GM20431 (cell line): ENCODE results near the gene MACROH2A2.

Source experiments
- in situ Hi-C: fragments of 300-500 bp; cut with MseI, MboI; formaldehyde crosslinking; loops from one replicate; pipeline ENCODE4 v1.15.0; 2020; ENCODE audit warnings: low sequenced_read_pairs; ENCODE audit not compliant: unreplicated experiment

Gene MACROH2A2

DNA sequence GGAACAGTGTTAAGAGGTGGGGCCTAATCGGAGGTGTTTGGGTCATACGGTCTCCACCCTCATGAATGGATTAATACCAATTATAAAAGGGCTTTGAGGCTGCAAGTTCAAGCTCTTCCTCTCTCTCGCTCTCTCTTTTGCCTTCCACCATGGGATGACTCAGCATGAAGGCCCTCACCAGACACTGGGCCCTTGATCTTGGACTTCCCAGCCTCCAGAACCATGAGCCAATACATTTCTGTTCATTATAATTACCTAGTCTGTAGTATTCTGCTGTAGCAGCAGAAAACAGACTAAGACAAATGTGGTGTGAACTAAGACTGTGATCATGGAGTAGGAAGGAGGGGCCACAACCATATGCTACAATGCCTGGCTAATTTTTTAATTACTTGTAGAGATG is 72.3 kb downstream of the MACROH2A2 start:
- in situ Hi-C loops: no loop called here

DNA sequence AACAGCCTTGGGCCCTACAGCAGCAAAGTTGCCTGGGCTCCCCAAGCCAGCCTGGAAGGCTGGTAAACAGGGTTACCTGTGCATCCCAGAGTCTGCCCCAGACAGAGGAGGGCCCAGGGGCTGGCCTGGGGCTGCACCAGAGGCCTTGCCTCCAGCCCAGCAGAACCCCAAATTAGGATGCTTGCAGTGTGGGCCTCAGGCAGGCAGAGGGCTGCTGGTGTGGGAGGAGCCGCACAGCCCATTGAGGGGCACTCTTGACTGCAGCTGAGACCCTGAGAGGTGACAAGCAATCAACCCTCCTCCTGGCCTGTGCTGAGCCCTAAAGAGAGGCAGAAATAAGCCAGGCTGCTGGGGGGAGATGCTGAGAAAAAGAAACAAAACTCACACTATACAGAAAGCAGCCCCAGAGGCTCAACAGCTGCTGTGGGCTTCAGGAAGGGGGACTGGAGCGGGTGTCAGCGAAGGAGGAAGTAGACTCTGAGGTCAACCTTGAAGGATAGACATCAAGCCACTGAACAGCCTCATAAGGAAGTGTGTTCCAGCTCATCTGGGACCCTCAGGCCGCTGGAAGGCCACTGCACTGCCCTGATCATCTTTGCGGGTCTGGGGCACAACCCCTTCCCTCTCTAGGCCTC is 73.4 kb downstream of the MACROH2A2 start:
- in situ Hi-C loops: no loop called here

DNA sequence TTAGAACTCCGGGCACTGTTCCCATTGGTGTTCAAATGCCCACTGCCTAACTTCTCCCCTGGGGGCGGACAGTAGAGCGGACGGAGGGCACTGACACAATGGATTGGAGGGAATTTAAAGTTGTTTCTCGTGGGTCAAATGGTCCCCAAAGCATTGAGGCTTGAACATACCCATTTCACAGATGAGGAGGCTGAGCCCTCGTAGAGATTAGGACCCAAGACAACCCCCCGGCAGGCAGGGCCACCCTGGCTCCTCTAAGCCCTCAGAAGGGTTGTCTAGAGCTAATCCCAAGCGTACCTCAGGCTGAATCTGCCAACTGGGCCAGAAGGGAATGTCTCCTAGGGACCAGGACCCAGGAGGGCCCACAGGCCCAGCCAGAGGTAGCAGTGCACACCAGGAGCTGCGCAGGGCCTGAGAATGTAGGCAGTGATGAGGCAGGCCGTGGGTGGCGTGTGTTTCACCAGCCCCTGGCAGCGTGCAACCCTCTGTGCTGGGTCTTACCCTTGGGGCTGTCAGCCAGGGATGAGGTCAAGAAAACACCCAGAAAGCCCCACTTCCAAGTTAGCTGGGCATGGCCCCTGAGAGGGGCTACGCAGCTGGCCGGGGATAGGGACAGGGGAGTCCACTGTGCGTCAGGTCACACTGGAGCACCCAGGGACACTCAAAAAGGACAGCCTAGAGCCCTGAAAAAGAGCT is 74.2 kb downstream of the MACROH2A2 start:
- in situ Hi-C loops: no loop called here

DNA sequence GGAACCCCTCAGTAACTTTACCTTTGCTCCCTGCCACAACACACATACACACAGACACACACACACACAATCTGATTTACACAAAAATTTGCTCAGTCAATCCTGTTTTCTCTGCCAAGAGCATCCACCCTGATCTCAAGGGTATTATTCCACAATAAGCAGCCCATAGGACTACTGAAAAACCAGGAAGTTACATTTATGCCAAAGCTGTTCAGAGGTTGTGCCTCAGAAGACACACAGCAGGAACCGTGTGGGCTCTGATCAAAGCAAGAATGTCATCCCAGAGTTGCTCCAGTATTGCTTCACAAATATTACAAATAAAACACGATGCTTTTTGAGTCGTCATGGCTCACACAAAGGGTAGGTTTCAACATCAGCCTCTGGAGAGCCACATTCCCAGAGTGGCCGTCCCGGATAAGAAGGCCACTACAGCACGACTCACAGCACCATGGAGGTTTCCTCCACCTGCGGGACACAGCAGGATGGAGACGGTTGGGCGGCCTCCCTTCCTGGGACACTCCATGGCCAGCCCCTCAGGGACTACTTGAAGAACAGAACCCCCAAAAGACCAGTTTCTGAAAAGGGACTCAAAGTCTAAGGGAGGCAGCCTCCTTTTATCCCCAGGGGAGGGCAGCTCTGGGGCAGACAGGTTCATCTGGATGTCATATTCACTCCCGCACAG is 78.4 kb downstream of the MACROH2A2 start:
- in situ Hi-C loops: no loop called here

DNA sequence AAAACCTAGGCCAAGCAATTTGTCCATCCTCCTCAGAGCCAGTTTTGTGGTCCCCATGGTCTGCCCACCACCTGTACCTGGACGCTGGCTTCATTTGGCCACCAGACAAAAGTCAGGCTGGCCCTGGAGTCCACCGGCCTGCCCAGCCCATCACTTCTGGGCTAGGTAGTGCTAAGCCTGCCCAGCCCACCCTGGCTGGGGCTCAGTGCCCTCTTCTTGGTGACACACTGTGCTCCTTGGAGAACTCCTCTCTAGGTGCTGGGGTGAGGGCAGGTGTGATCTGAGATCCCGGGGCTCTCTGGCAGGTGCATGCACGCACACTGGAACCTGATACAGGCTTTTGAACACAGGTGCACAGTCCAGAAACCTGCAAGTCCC is 78.9 kb downstream of the MACROH2A2 start:
- in situ Hi-C loops: no loop called here

DNA sequence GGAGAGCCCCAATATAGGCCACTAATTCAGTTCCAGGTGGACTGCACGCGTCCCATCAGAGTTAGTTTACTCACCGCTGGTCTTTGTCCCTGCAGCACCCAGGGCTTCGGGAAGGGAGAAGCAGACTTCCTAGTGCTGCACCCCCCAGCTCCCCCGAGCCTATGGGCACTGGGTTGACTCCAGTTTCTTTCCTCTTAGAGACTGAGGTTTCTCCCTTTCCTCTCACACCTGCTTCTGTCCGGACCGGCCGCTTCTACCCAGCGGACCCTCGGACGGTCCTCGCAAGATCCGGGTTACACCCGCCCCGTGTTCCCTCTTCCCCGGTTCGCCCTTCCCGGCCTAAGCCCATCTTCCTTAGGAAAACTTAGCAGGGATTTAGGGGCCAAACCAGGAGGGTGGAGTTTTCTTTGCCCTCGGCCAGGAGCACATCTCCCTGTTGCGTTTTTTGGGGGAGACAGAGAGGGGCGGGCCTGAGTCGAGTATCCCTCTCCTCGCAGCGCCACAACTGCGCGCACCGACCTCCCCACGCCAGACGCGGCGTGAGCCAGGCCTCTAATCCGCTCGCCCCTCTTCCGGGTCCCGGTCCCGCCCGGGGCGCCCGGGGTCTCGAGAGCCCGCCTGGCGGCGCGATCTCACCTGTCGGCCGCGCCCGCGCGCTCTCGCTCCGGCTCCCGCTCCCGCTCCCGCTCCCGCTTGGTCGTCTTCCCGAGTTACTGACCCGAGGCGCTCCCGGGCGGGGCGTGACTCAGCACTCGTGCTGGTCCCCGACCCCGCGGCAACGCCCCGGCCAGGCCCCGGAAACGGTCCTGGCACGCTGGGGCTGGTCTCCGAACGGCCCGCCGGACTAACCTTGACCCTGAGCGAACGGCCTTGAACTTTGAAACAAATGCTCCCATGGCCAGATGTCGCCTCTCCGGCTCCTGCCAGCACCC is 79.7 kb downstream of the MACROH2A2 start, which contains the start of gene AIFM2:
Gene AIFM2, minus strand, starts transcription at position 728 of the 932 bp plus-strand sequence. CDS start 8,741 bp downstream, outside the sequence.
- in situ Hi-C loops: no loop called here

DNA sequence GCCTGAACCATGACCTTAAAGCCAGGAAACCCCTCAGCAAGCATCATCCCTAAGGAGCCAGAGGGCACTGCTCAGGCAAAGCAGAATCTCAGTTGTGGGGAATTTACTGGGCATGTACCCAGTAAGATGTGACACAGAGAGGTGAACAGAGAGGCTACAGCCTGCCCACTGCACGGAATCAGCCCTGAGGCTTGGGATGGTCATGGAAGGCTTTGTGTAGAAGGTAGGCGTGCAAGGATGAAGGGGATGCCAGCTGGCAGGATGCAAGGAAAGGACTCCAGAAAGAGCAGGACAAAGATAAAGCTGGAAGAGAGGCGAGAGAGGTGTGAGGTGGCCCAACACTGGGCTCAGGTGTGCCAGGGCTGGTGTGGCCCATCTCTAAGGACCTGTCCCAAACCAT is 82.4 kb downstream of the MACROH2A2 start:
- in situ Hi-C loops: no loop called here

DNA sequence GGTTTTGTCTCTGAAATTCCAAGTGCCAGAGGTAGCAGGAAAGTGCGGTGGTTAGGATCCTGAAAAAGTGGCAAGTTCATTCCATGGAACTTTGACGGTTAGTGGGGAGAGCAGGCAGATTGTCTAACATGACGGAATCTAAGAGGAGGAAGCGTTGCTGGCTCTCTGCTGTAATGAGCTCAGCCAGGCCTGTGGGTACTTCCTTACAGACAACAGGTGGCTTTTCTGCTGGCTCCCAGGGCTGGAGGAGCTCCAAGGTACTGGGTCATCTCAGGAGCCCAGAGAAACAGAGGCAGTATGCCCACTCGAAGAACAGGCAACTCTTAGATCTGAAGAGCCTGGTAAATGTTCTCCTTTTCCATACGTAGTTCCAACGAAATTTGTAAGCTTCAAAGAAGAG is 83.0 kb downstream of the MACROH2A2 start:
- in situ Hi-C loops: no loop called here

DNA sequence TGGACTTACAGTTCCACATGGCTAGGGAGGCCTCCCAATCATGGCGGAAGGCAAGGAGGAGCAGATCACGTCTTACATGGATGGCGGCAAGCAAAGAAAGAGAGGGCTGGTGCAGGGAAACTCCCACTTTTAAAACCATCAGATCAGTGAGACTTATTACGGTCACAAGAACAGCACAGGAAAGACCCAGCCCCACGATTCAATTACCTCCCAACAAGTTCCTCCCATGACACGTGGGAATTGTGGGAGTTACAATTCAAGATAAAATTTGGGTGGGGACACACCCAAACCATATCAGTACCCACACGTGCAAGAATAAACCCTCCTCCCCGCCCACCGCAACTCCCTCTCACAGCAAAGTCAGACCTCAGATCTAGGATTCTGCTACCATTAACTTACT is 84.5 kb downstream of the MACROH2A2 start:
- in situ Hi-C loops: no loop called here

DNA sequence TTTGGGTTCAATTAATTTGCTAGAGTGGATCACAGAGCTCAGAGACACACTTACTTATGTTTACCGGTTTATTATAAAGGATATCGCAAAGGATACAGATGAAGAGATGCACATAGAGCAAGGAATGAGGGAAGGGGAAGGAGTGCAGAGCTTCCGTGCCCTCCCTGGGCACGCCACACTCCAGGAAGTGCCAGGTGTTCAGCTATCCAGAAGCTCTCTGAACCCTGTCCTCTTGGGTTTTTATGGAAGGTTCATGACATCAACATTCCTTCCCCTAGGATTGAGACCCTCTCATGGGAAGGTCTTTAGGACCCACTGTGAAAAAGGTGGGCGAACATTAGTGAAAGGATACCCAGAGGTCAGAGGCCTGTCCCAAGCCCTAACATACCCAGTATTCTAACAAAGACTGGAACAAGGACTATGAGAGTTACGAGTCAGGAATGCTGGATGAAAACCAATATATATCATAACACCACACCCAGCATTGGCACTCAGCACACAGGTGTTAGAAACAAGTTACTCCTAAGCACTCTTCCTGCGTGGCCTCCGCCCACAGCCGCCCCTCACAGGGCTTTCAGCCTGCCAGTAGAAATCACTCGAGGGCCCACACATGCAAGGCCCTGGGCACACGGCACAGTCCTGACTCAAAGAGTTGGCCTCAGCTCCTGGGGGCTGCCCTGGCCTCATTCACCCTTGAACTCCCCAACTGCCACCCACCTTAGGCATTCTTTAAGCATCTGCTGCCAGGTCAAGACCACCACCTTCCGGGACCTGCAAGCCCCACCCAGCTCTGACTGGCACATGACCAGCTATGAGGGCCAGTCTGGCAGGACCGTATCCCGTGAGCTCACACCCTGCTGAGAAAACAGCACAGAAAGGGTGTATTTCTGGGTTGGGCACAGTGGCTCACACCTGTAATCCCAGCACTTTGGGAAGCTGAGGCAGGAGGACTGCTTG is 85.6 kb downstream of the MACROH2A2 start:
- in situ Hi-C loops: no loop called here

DNA sequence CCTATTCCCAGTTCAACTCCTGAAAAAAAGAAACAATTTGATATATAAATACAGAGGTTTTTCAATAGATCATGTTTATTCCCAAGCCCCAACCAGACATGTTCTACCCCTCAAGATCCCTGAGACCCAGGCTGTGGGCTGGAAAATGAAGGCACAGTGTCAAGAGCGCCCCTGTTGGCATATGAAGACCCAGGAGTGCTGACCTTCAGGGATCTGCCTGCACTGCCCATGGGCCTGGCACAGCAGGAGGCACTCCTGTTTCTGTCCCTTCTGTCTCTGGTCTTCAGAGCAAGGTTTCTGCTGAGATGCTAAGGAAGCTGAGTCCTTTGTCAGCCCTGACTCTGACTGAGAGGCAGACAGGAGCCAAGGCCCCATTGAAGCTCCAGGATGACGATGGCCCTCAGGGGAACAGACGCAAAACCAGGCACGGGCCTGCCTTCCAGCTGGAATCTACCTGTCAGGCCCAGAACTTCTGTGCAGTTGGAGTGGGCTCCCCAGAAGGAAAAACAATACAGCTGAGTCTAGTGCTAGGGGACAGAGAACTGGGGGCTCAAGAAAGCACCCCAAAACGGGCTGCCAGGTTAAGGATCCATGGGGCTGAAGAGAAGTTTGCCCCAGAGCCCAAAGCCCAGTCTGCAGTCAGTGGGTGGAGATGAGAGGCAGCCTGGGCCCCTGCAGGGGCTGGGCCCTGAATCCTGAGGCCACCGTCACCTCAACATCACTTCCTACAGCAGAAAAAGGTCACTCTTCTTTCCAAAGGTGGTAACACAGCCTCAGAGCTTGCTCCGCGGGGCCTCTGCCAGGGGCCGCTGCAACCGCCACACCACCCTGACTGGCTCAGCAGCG is 86.7 kb downstream of the MACROH2A2 start:
- in situ Hi-C loops: no loop called here

DNA sequence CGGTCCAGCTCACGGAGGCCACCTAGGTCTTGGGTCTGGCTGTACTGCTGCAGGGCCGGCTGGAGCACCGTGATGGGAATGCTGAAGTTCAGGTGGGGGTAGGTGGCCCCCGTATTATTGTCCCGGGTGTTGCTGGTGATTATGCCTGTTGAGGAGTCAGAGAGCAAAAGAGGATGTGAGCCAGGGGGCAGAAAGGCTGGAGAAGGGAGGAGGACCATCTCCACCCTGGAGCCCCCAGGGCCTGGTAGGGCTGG is 87.3 kb downstream of the MACROH2A2 start:
- in situ Hi-C loops: no loop called here

DNA sequence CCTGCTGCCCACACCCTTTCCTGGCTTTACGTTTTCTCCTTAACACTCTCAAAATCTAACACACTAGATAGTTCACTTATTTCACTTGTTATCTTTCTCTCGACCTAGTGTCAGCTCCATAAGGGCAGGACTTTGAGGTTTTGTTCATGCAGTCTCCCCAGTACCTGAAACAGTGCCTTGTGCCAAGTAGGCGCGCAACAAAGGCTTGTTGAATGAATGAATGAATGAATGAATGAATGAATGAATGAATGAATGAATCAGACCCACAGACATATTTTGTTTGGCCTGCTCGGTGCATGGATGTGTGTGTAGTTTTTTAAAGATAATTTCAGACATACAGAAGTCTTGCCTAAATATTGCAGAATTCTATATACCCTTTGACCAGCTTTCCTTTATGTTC is 87.7 kb downstream of the MACROH2A2 start:
- in situ Hi-C loops: no loop called here

DNA sequence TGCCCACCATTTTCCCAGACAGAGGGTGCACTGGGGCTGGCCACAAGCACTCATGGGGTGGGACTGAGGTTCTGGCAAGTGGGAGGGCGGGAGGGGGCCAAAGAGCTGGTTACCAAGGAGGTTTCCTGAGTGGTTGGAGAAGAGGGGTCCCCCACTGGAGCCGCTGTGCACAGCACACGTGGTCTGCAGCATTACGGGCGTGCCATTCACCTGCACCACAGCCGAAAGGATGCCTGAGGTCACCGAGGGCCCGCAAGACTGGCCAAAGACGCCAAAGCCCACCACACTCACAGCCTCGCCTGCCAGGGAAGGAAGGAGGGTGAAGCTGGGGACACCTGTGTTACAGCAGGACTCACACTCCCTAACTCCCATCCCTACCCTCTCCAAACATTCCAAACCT is 89.9 kb downstream of the MACROH2A2 start:
- in situ Hi-C loops: no loop called here

DNA sequence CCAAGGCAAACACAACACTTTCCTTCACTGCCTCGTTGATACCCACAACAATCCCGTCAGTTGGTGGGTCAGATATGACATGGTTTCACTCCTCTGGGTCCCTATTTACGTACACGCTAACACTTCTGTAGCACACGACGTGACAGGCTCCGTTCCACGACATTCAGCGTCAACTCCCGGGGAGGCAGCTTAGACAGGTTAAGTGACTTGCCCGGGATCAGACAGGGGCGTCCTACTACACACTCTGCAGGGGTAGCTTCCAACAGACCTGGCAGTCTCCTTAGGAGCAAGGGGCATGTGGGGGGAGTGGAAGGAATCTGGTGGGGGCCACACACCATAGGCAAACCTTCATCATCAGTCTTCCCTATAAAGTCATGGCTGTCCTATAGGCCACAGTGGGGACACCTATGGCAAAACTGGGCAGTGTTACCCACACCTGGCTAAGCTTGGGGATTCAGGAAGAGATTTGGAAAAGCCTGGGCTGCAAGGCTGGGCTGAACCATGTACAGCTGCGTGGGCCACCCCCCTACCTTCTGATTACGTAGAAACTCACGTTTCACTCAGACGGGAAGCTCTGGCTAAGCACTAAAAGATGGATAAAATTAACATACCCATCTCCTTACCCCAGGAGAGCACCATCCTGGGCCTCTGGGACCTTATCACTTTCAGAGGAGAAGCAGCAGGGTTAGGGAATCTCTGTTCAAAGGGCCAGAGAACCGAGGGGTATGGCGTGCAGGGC is 91.9 kb downstream of the MACROH2A2 start:
- in situ Hi-C loops: no loop called here

DNA sequence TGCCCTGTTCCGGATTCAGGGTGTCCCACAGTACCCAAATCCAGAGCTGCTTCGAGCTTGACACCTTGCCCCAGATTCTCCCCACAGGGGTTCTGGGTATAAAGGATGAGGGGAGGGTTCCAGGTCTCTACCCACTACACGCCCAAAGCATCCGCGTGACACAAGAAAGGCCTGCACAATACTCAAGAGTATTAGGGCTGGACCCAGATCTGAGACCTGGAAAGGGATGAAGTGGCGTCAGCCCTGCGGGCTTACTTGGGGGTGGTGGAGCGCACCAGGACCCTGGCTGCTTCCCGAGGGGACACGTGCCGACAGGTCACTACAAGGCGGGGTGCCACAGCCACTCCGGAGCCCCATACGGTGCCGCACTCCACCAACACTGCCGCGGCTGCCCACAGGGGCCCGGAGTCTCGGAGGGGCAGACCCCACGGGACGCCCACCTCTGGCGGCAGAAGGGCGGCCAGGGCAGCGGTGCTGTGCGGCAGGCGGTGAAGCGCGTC is 92.6 kb downstream of the MACROH2A2 start:
- in situ Hi-C loops: no loop called here

DNA sequence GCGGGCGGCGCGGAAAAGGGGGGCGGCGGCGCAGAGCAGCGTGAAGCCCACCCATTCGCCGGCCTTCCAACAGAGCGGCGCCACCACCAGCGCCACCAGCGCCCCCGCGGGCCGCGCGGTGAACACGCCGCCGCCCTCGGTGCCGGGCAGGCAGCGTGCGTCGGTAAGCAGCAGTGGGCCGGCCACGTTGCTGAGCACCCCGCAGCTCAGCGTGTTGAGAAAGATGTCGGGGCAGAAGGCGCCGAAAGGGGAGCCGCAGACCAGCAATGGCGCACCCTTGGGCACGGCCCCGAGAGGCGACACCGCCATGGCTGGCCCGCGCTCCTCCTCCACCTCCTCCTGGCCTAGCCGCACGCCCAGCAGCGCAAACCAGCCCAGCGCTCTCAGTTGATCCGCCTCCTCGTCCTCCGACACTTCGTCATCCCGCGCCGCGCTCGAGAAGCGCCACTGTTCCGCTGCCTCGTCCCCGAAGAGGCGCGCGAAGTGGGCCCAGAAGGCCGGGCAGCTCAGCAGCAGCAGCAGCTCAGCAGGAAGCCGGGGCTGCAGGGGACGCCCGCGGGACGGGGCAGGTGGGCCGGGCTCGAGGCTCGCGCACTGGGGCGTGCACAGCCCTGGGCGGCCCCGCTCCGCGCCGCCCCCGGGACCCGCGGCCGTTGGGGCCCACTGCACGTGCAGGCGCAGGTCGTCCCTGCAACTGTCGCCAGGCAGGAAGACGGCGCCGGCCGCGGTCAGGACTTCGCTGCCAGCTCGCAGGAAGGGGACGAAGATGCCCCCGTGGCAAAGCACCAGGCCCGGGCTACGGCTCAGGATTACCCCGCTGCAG is 93.2 kb downstream of the MACROH2A2 start:
- in situ Hi-C loops: no loop called here
